ENCODE results near the gene COL2A1.

Gene COL2A1

GRCh38 chr12:48002414-48002730 lies 1.9 kb downstream of the COL2A1 start (continued):
- TF ChIP-seq INSM2 (tag by site-specific recombination; IDR thresholded peaks at IDR 0.05): no peak
- no peak for TF ChIP-seq ZNF747 (tag by site-specific recombination; IDR thresholded peaks at IDR 0.05)
- peak; percentile 13; the same call in 1 of the 2 replicates for TF ChIP-seq ZNF394 (tag by site-specific recombination; IDR thresholded peaks at IDR 0.05; ENCODE audit: borderline replicate concordance)
- peak; percentile 38 for TF ChIP-seq SP2 (tag by site-specific recombination; IDR thresholded peaks at IDR 0.05)
- peak; percentile 51 for TF ChIP-seq PRDM10 (tag by site-specific recombination; IDR thresholded peaks at IDR 0.05)
- no peak for TF ChIP-seq GLI2 (tag by site-specific recombination; IDR thresholded peaks at IDR 0.05; ENCODE audit: borderline replicate concordance, low read depth)
- TF ChIP-seq ZBTB17 (tag by site-specific recombination; IDR thresholded peaks at IDR 0.05): 0 out of 2 replicates have a peak, but pooled peaks have one; percentile 5

- peak overlapping the region; percentile 44 for H3K4me3 ChIP-seq (ENCODE audit: low read depth, low read length)
- POLR2A ChIA-PET: interaction anchor here (0.6 to 1.6 kb wide), 3 partner anchors 20 to 156 kb away, joined by 3 to 6 read pairs (median 4); partner anchors contain the start of genes ASB8 and PFKM
- peak overlapping the region; percentile 74 for H3K27ac ChIP-seq (ENCODE audit: extremely low read depth, low read depth, low read length)
- H3K9me3 ChIP-seq (ENCODE audit: control insufficient read depth, insufficient read depth, low read depth, low read length): no peaks in the 10 kb centered on the region
- CTCF ChIA-PET: interaction anchor here (0.7 to 1.2 kb wide), 2 partner anchors 39 to 187 kb away, joined by 3 read pairs; partner anchors contain the start of gene TMEM106C
- peaks cover 0 to 7% of the 10 kb centered on the region in 2 experiments; a peak in 1 of 3 replicates for H3K36me3 ChIP-seq (ENCODE audit: control insufficient read depth in 2 of 2, insufficient read depth in 1 of 2, low read length in 2 of 2)
- H3K4me1 ChIP-seq (ENCODE audit: control insufficient read depth, insufficient read depth, low read length): peaks cover 18% of the 10 kb centered on the region
- peak; percentile 55 for TF ChIP-seq ZNF394 (tag by site-specific recombination; IDR thresholded peaks at IDR 0.05; ENCODE audit: borderline replicate concordance)
- TF ChIP-seq ZBTB7A (tag by site-specific recombination; IDR thresholded peaks at IDR 0.05; ENCODE audit: low read depth): no peak
- TF ChIP-seq ZNF311 (tag by site-specific recombination; IDR thresholded peaks at IDR 0.05; ENCODE audit: borderline replicate concordance): no peak
- peak; percentile 20 for TF ChIP-seq SP3 (tag by site-specific recombination; IDR thresholded peaks at IDR 0.05)
- TF ChIP-seq RBAK (tag by site-specific recombination; IDR thresholded peaks at IDR 0.05): no peak
- TF ChIP-seq PRDM1 (tag by site-specific recombination; IDR thresholded peaks at IDR 0.05): 0 out of 2 replicates have a peak, but pooled peaks have one; percentile 45
- no peak for TF ChIP-seq ZSCAN4 (tag by site-specific recombination; IDR thresholded peaks at IDR 0.05)
- peak; percentile 89 for TF ChIP-seq ZNF76 (tag by site-specific recombination; IDR thresholded peaks at IDR 0.05; ENCODE audit: borderline replicate concordance, low read depth)
- no peak for TF ChIP-seq ZNF580 (tag by site-specific recombination; IDR thresholded peaks at IDR 0.05)
- TF ChIP-seq KLF8 (tag by site-specific recombination; IDR thresholded peaks at IDR 0.05): peak; percentile 90
- TF ChIP-seq SP2 (tag by site-specific recombination; IDR thresholded peaks at IDR 0.05): peak; percentile 75
- TF ChIP-seq ZNF2 (tag by site-specific recombination; IDR thresholded peaks at IDR 0.05): peak; percentile 23; the same call in 1 of the 2 replicates
- no peak for TF ChIP-seq ZNF423 (tag by site-specific recombination; IDR thresholded peaks at IDR 0.05)
- TF ChIP-seq PATZ1 (tag by site-specific recombination; IDR thresholded peaks at IDR 0.05): peak; percentile 94
- TF ChIP-seq KLF17 (tag by site-specific recombination; IDR thresholded peaks at IDR 0.05): peak; percentile 76
- TF ChIP-seq ZSCAN30 (tag by site-specific recombination; IDR thresholded peaks at IDR 0.05): 0 out of 2 replicates have a peak, but pooled peaks have one; percentile 59
- peak; percentile 76; the same call in 1 of the 2 replicates for TF ChIP-seq ZEB2 (tag by site-specific recombination; IDR thresholded peaks at IDR 0.05)
- peak; percentile 56; the same call in 1 of the 2 replicates for TF ChIP-seq ZFP69B (tag by site-specific recombination; IDR thresholded peaks at IDR 0.05)
Observed at GRCh38 chr12:48001505-48002413, 2.5 kb downstream of the COL2A1 start.

All from HEK293 (cell line).